K562 treated with DMSO at 1 percent for 12 hours (cell line): ENCODE measurements around the gene RAB11FIP4. TPM values are rescaled to one million over a fixed set of nuclear protein-coding genes. Genes with fewer than 3 reads are reported as not detected.

ENCODE experiments used
- total RNA-seq: library from RNA; unstranded; fragments of 300-600 nt; gene quantifications from 2 replicates; pipeline ENCODE4 v1.2.3, GENCODE V29; 2022; ENCODE audit not compliant: insufficient read depth

RAB11FIP4 gene
- 6.4 and 18.7 TPM in 2 replicates for total RNA-seq

GRCh38 chr17:31391496-31391949, at the start of gene RAB11FIP4:
TSS of gene RAB11FIP4 (plus strand) at chr17:31391675. CDS start at chr17:31391853, 178 bp downstream.

Other genes starting within 250 kb of the RAB11FIP4 start
- 0.20 TPM in 1 of 2 replicates, not detected in the other for gene OMG, start 94.4 kb upstream of the RAB11FIP4 start, total RNA-seq
- 3.8 and 12.2 TPM in 2 replicates for gene EVI2B, start 77.6 kb upstream of the RAB11FIP4 start, total RNA-seq
- not detected in 2 replicates for gene EVI2A, start 70.1 kb upstream of the RAB11FIP4 start, total RNA-seq